Neural progenitor cell (in vitro differentiated cells): ENCODE results near the gene COG3. TPM values are rescaled to one million over a fixed set of nuclear protein-coding genes. Genes with fewer than 3 reads are reported as not detected.

ENCODE experiments used
- DNase-seq: peaks from one replicate; pipeline ENCODE4 v3.0.0-alpha.2; 2016; ENCODE audit warnings: low spot score
- H2AFZ ChIP-seq: fragments of 200-600 bp; sonication (generic); replicated peaks from 2 replicates; pipeline ENCODE4 v1.6.1; 2016; ENCODE audit warnings: antibody characterized with exemption
- H3F3A ChIP-seq: fragments of 200-600 bp; sonication (generic); 2 replicates; pipeline ENCODE4 v1.6.1; 2016; ENCODE audit warnings: antibody characterized with exemption, low read depth
- H3K27ac ChIP-seq: fragments of 200-600 bp; sonication (generic); 2 replicates; pipeline ENCODE4 v1.5.1; 2016; ENCODE audit warnings: mild to moderate bottlenecking
- H3K27me3 ChIP-seq: fragments of 200-600 bp; sonication (generic); 2 replicates; pipeline ENCODE4 v1.6.1; 2016; ENCODE audit warnings: mild to moderate bottlenecking, moderate library complexity
- H3K36me3 ChIP-seq: fragments of 200-600 bp; sonication (generic); 2 replicates; pipeline ENCODE4 v1.5.1; 2016
- H3K4me1 ChIP-seq: fragments of 200-600 bp; sonication (generic); 2 replicates; pipeline ENCODE4 v1.6.1; 2016; ENCODE audit warnings: mixed run types
- H3K4me2 ChIP-seq: fragments of 200-600 bp; sonication (generic); 2 replicates; pipeline ENCODE4 v1.6.1; 2016
- H3K4me3 ChIP-seq: fragments of 200-600 bp; sonication (generic); 2 replicates; pipeline ENCODE4 v1.5.1; 2016
- H3K79me2 ChIP-seq: fragments of 200-600 bp; sonication (generic); 2 replicates; pipeline ENCODE4 v1.6.1; 2016; ENCODE audit warnings: low read depth
- H3K9ac ChIP-seq: fragments of 200-600 bp; sonication (generic); 2 replicates; pipeline ENCODE4 v1.6.1; 2016
- H3K9me3 ChIP-seq: fragments of 200-600 bp; sonication (generic); 2 replicates; pipeline ENCODE4 v1.5.1; 2016; ENCODE audit warnings: low read depth
- H4K20me1 ChIP-seq: fragments of 200-600 bp; sonication (generic); 2 replicates; pipeline ENCODE4 v1.6.1; 2016; ENCODE audit warnings: low read depth
- H3K27ac Mint-ChIP-seq: 3 replicates; pipeline ENCODE4 v1.8.0; 2021; ENCODE audit warnings: mixed read lengths
- H3K27me3 Mint-ChIP-seq: 2 replicates; pipeline ENCODE4 v1.8.0; 2022; ENCODE audit warnings: low read depth, mild to moderate bottlenecking, inconsistent platforms, moderate library complexity, mixed read lengths; ENCODE audit not compliant: insufficient read depth
- H3K36me3 Mint-ChIP-seq: 3 replicates; pipeline ENCODE4 v1.8.0; 2021; ENCODE audit warnings: mixed read lengths
- H3K4me1 Mint-ChIP-seq: 3 replicates; pipeline ENCODE4 v1.8.0; 2021; ENCODE audit warnings: mixed read lengths
- H3K4me3 Mint-ChIP-seq: 3 replicates; pipeline ENCODE4 v1.8.0; 2021; ENCODE audit warnings: mild to moderate bottlenecking, moderate library complexity, mixed read lengths
- H3K9me3 Mint-ChIP-seq: 3 replicates; pipeline ENCODE4 v1.8.0; 2020; ENCODE audit warnings: mixed read lengths
- CTCF ChIP-seq: fragments of 200-600 bp; sonication (generic); IDR thresholded peaks from 2 replicates; pipeline ENCODE4 v1.5.1; 2017; ENCODE audit warnings: antibody characterized with exemption, mild to moderate bottlenecking
- EZH2 ChIP-seq: fragments of 200-600 bp; sonication (generic); IDR thresholded peaks from 2 replicates; pipeline ENCODE4 v1.6.1; 2017; ENCODE audit warnings: antibody characterized with exemption, mild to moderate bottlenecking, moderate library complexity
- EZH2phosphoT487 ChIP-seq: fragments of 200-600 bp; sonication (generic); IDR thresholded peaks from 2 replicates; pipeline ENCODE4 v1.6.1; 2017; ENCODE audit warnings: antibody characterized with exemption
- total RNA-seq: library from RNA; depleted of rRNA; stranded (reverse); fragments of >200 nt; gene quantifications from 2 replicates; pipeline ENCODE4 v1.2.3, GENCODE V29; 2015; ENCODE audit warnings: low replicate concordance

COG3 gene
- total RNA-seq, 1 donor from 2014 or later = 36.0 TPM

GRCh38 chr13:45521297-45521696 lies 56.6 kb downstream of the COG3 start:
- H3K9ac ChIP-seq = no peak overlapping the region

GRCh38 chr13:45522571-45522970 lies 57.8 kb downstream of the COG3 start:
- Histone ChIP-seq H3K27me3 (no peaks in the 10 kb centered on the region), H3K4me1 (peaks cover 12% of the 10 kb centered on the region), H3K4me2 (no peak overlapping the region), H3K4me3 (no peak overlapping the region), H4K20me1 (no peaks in the 10 kb centered on the region), H3K9ac (no peak overlapping the region), H2AFZ (no peak overlapping the region), H3K27ac (no peak overlapping the region), H3K36me3 (no peaks in the 10 kb centered on the region), H3K79me2 (no peaks in the 10 kb centered on the region), H3F3A (peaks cover 5% of the 10 kb centered on the region), H3K9me3 (no peaks in the 10 kb centered on the region)
- H3K27me3 Mint-ChIP-seq = no peaks in the 10 kb centered on the region
- H3K4me1 Mint-ChIP-seq = no peaks in the 10 kb centered on the region
- no peak overlapping the region for H3K27ac Mint-ChIP-seq
- TF ChIP-seq CTCF = no peak
- TF ChIP-seq EZH2 = no peak
- no peak for TF ChIP-seq EZH2phosphoT487
- no peak for DNase-seq
- H3K36me3 Mint-ChIP-seq = peaks cover 36% of the 10 kb centered on the region
- no peaks in the 10 kb centered on the region for H3K9me3 Mint-ChIP-seq
- no peak overlapping the region for H3K4me3 Mint-ChIP-seq

More at GRCh38 chr13:45521297-45521696, 56.6 kb downstream of the COG3 start:
- peaks cover 1% of the 10 kb centered on the region for H3K4me1 ChIP-seq
- no peaks in the 10 kb centered on the region for H3K36me3 ChIP-seq
- Mint-ChIP-seq H3K9me3 (no peaks in the 10 kb centered on the region), H3K4me3 (no peak overlapping the region), H3K27ac (peak overlapping the region; percentile 35), H3K36me3 (peaks cover 37% of the 10 kb centered on the region), H3K4me1 (no peaks in the 10 kb centered on the region), H3K27me3 (no peaks in the 10 kb centered on the region)
- no peaks in the 10 kb centered on the region for H3K79me2 ChIP-seq
- no peak overlapping the region for H3K27ac ChIP-seq
- H2AFZ ChIP-seq = no peak overlapping the region
- no peak overlapping the region for H3K4me2 ChIP-seq
- DNase-seq = no peak
- no peaks in the 10 kb centered on the region for H3K9me3 ChIP-seq
- no peaks in the 10 kb centered on the region for H4K20me1 ChIP-seq
- H3K27me3 ChIP-seq = no peaks in the 10 kb centered on the region
- TF ChIP-seq EZH2phosphoT487 = no peak
- TF ChIP-seq EZH2 = no peak
- TF ChIP-seq CTCF = no peak
- H3K4me3 ChIP-seq = no peak overlapping the region
- H3F3A ChIP-seq = no peaks in the 10 kb centered on the region

GRCh38 chr13:45527699-45528462 lies 63.1 kb downstream of the COG3 start:
- H2AFZ ChIP-seq = no peak overlapping the region
- H3K4me2 ChIP-seq = no peak overlapping the region
- no peak overlapping the region for H3K4me3 Mint-ChIP-seq
- H3K36me3 ChIP-seq = no peaks in the 10 kb centered on the region
- no peak overlapping the region for H3K27ac Mint-ChIP-seq
- no peaks in the 10 kb centered on the region for H3K9me3 Mint-ChIP-seq
- H3K4me3 ChIP-seq = no peak overlapping the region
- no peaks in the 10 kb centered on the region for H4K20me1 ChIP-seq
- TF ChIP-seq EZH2phosphoT487 (no peak), EZH2 (no peak), CTCF (no peak)
- no peaks in the 10 kb centered on the region for H3K4me1 Mint-ChIP-seq
- H3K9me3 ChIP-seq = no peaks in the 10 kb centered on the region
- no peak for DNase-seq
- H3K27me3 Mint-ChIP-seq = no peaks in the 10 kb centered on the region
- H3K4me1 ChIP-seq = peaks cover 12% of the 10 kb centered on the region
- no peaks in the 10 kb centered on the region for H3K27me3 ChIP-seq
- no peaks in the 10 kb centered on the region for H3K79me2 ChIP-seq
- H3K9ac ChIP-seq = no peak overlapping the region
- H3K27ac ChIP-seq = no peak overlapping the region
- peaks cover 5% of the 10 kb centered on the region for H3F3A ChIP-seq
- peaks cover 25% of the 10 kb centered on the region for H3K36me3 Mint-ChIP-seq
